Activated CD8-positive, alpha-beta memory T cell treated with anti-CD3 and anti-CD28 coated beads, Interleukin-2, amount 50 U/mL, for 24 hours (primary cell): ENCODE data around the gene MAP4K4.

Experiments
- DNase-seq: peaks from one replicate; pipeline ENCODE4 v3.0.0-alpha.2; 2020; ENCODE audit errors: extremely low read depth

MAP4K4 gene

GRCh38 chr2:101815739-101816391 is 118.4 kb downstream of the MAP4K4 start:
- no peak for DNase-seq

GRCh38 chr2:101816598-101816997 is 119.1 kb downstream of the MAP4K4 start:
- no peak for DNase-seq

GRCh38 chr2:101817481-101817880 is 120.0 kb downstream of the MAP4K4 start:
- DNase-seq: no peak

- no peak for DNase-seq
Observed at GRCh38 chr2:101818531-101819451, 121.3 kb downstream of the MAP4K4 start.

- no peak for DNase-seq
Observed at GRCh38 chr2:101820519-101820918, 123.0 kb downstream of the MAP4K4 start.

GRCh38 chr2:101821059-101821805 is 123.7 kb downstream of the MAP4K4 start:
- DNase-seq: no peak

GRCh38 chr2:101821828-101822458 is 124.4 kb downstream of the MAP4K4 start:
- DNase-seq: no peak

GRCh38 chr2:101823347-101823791 is 125.9 kb downstream of the MAP4K4 start:
- peak; percentile 38 for DNase-seq

- no peak for DNase-seq
Observed at GRCh38 chr2:101823859-101824258, 126.4 kb downstream of the MAP4K4 start.

GRCh38 chr2:101826716-101827115 is 129.2 kb downstream of the MAP4K4 start:
- no peak for DNase-seq

- no peak for DNase-seq
Observed at GRCh38 chr2:101827246-101827645, 129.7 kb downstream of the MAP4K4 start.

- DNase-seq: no peak
Observed at GRCh38 chr2:101828257-101828656, 130.8 kb downstream of the MAP4K4 start.

GRCh38 chr2:101828673-101829334 is 131.3 kb downstream of the MAP4K4 start:
- no peak for DNase-seq

GRCh38 chr2:101829429-101829828 is 131.9 kb downstream of the MAP4K4 start:
- no peak for DNase-seq

- no peak for DNase-seq
Observed at GRCh38 chr2:101830146-101830545, 132.6 kb downstream of the MAP4K4 start.

- no peak for DNase-seq
Observed at GRCh38 chr2:101830555-101830954, 133.0 kb downstream of the MAP4K4 start.

- DNase-seq: peak; percentile 20
Observed at GRCh38 chr2:101831351-101831865, 133.9 kb downstream of the MAP4K4 start.

- no peak for DNase-seq
Observed at GRCh38 chr2:101832114-101832513, 134.6 kb downstream of the MAP4K4 start.

GRCh38 chr2:101833890-101834523 is 136.5 kb downstream of the MAP4K4 start:
- no peak for DNase-seq

GRCh38 chr2:101837354-101837753 is 139.8 kb downstream of the MAP4K4 start:
- no peak for DNase-seq
